Psoas muscle (tissue), 8 donors: ENCODE data around the gene SCNN1A. TPM values are rescaled to one million over a fixed set of nuclear protein-coding genes. Genes with fewer than 3 reads are reported as not detected.

ENCODE experiments used
- ATAC-seq, 4 donors: fragments of 200-7000 bp; cut with Tn5 transposase; one replicate each; pipeline ENCODE4 v1.9.1; 2020; ENCODE audit warnings: moderate library complexity in 3 of 4, mild to moderate bottlenecking in 2 of 4
- DNase-seq, 2 donors: peaks; one replicate each; pipeline ENCODE4 v3.0.0-alpha.2; 2020
- H3K27ac ChIP-seq: fragments of 200-600 bp; one replicate; pipeline ENCODE4 v1.8.0; 2022
- H3K27me3 ChIP-seq, 3 donors: fragments of 200-600 bp in 1 of 3; one replicate each; pipeline versions ENCODE4 v1.6.1 to v1.8.0; 2013 to 2022; ENCODE audit warnings: low read length in 2 of 3, mild to moderate bottlenecking in 2 of 3, moderate library complexity in 1 of 3; ENCODE audit not compliant: insufficient read depth in 3 of 3
- H3K36me3 ChIP-seq, 2 donors: fragments of 200-600 bp in 1 of 2; one replicate each; pipeline versions ENCODE4 v1.6.1 to v1.8.0; 2013 to 2022; ENCODE audit warnings: low read depth in 1 of 2, mild to moderate bottlenecking in 1 of 2, moderate library complexity in 1 of 2; ENCODE audit not compliant: insufficient read depth in 1 of 2
- H3K4me1 ChIP-seq: fragments of 200-600 bp; one replicate; pipeline ENCODE4 v1.8.0; 2022
- H3K4me3 ChIP-seq: fragments of 200-600 bp; one replicate; pipeline ENCODE4 v1.8.0; 2022; ENCODE audit warnings: mild to moderate bottlenecking
- H3K9me3 ChIP-seq: fragments of 200-600 bp; one replicate; pipeline ENCODE4 v1.8.0; 2022
- CTCF ChIP-seq: fragments of 200-600 bp; IDR thresholded peaks from one replicate; pipeline ENCODE4 v1.8.0; 2022; ENCODE audit warnings: antibody characterized with exemption
- WGBS, 3 donors: extraction: QIAGEN DNeasy Blood & Tissue Kit; methylation state at CpG; one replicate each; pipeline versions ENCODE4 v1.1.6 to v1.1.7; 2013; 5-methylcytosine and 5-hydroxymethylcytosine counted together
- intact Hi-C, 2 donors: fragments of 100-400 bp; cut with DNase I; formaldehyde crosslinking; loops; one replicate each; pipeline versions ENCODE4 v1.11.0 to v1.14.2; 2022
- polyA plus RNA-seq, 3 donors: library from polyadenylated mRNA; stranded (reverse); fragments of 200-250 nt; gene quantifications; one replicate each; pipeline ENCODE4 v1.2.3, GENCODE V29; 2013
- total RNA-seq, 4 donors: library from RNA; stranded (reverse); fragmentation: NEBNext Ultra II Directional in 2 of 4; extraction: Animal tissue kit (Norgen Biotek cat#: 25700) in 2 of 4; gene quantifications; one replicate each; pipeline versions ENCODE4 v1.2.1 to v1.2.4, GENCODE V29; 2021 to 2023
- donor health status: healthy with polysubstance abuse.
- donor health status: DM: no; HTN: no; CAD: no; lungs with moderate emphysema.
- donor health status: Bipolar disorder and iron deficiency.
- donor health status: healthy.
- donor health status: DM: yes; HTN: yes; CAD: no.
- donor health status: DM: no; HTN: no; CAD: no.
- donor health status: DM: no; HTN: no; CAD: no.
- donor health status: DM: yes; HTN: yes; CAD: no.

Gene SCNN1A
- total and polyA plus RNA-seq, 7 donors, result 0.03 to 0.57 (median 0.39) TPM

- Histone ChIP-seq H3K4me1 (peaks cover 8% of the 10 kb centered on the region), H3K4me3 (no peak overlapping the region), H3K27me3 (no peaks in the 10 kb centered on the region), H3K36me3 (no peaks in the 10 kb centered on the region), H3K9me3 (no peaks in the 10 kb centered on the region), H3K27ac (no peak overlapping the region)
- no peak for TF ChIP-seq CTCF
- WGBS, 3 donors, result 78 to 88% (median 80%) methylated on average over 4 of the region's 4 CpGs
- intact Hi-C loops, result loop anchor here in 1 of 2 donors (5.0 kb wide), 1 partner anchor 117 kb away; no protein-coding TSS in a partner anchor
- DNase-seq (no peak), ATAC-seq (no peak)
These were observed 45.0 kb upstream of the SCNN1A start for GRCh38 chr12:6420364-6420763.

GRCh38 chr12:6418796-6419195, 43.4 kb upstream of the SCNN1A start:
- intact Hi-C loops, result no loop called here
- no peak overlapping the region for H3K4me3 ChIP-seq
- no peak for ATAC-seq

GRCh38 chr12:6416596-6416995, 41.2 kb upstream of the SCNN1A start:
- no peak for TF ChIP-seq CTCF
- H3K36me3 ChIP-seq, result no peaks in the 10 kb centered on the region
- no peak overlapping the region for H3K4me3 ChIP-seq
- intact Hi-C loops, result no loop called here
- H3K27me3 ChIP-seq, result no peaks in the 10 kb centered on the region
- ATAC-seq, result peak in 1 of 4 donors; percentile 28
- H3K9me3 ChIP-seq, result no peaks in the 10 kb centered on the region
- 88 to 95% (median 94%) methylated on average over 3 of the region's 3 CpGs for WGBS, 3 donors
- no peak overlapping the region for H3K27ac ChIP-seq
- no peak for DNase-seq
- no peaks in the 10 kb centered on the region for H3K4me1 ChIP-seq

More at GRCh38 chr12:6418796-6419195, 43.4 kb upstream of the SCNN1A start:
- H3K9me3 ChIP-seq, result no peaks in the 10 kb centered on the region
- no peak overlapping the region for H3K27ac ChIP-seq
- no peaks in the 10 kb centered on the region for H3K27me3 ChIP-seq
- H3K36me3 ChIP-seq, result no peaks in the 10 kb centered on the region
- TF ChIP-seq CTCF, result no peak
- WGBS, 3 donors, result 62 to 79% (median 66%) methylated on average over 6 of the region's 6 CpGs
- DNase-seq, result no peak
- H3K4me1 ChIP-seq, result peaks cover 6% of the 10 kb centered on the region

GRCh38 chr12:6407236-6407954, 32.0 kb upstream of the SCNN1A start:
- WGBS, 3 donors, result 91 to 93% (median 92%) methylated on average over 10 of the region's 10 CpGs
- Histone ChIP-seq H3K4me1 (no peaks in the 10 kb centered on the region), H3K27me3 (no peaks in the 10 kb centered on the region), H3K36me3 (no peaks in the 10 kb centered on the region), H3K9me3 (no peaks in the 10 kb centered on the region), H3K4me3 (no peak overlapping the region), H3K27ac (no peak overlapping the region)
- DNase-seq, result no peak
- intact Hi-C loops, result no loop called here
- no peak for ATAC-seq
- no peak for TF ChIP-seq CTCF

GRCh38 chr12:6405963-6406362, 30.6 kb upstream of the SCNN1A start:
- Histone ChIP-seq H3K27ac (no peak overlapping the region), H3K27me3 (no peaks in the 10 kb centered on the region), H3K9me3 (no peaks in the 10 kb centered on the region), H3K4me1 (no peaks in the 10 kb centered on the region), H3K36me3 (peaks cover 0 to under 1% of the 10 kb centered on the region in 2 donors), H3K4me3 (no peak overlapping the region)
- DNase-seq (no peak), ATAC-seq (no peak)
- no peak for TF ChIP-seq CTCF
- 44 to 54% (median 46%) methylated on average over 6 of the region's 6 CpGs for WGBS, 3 donors
- intact Hi-C loops, result no loop called here
